ENCODE results near the gene CLEC1A. TPM values are rescaled to one million over a fixed set of nuclear protein-coding genes. Genes with fewer than 3 reads are reported as not detected.
"Not testable (repeated sequence)": the region's sequence is repeated elsewhere in the genome, so short reads cannot be mapped to it uniquely, and the experiment has no call there.

Gene CLEC1A
- total and polyA plus RNA-seq, 8 donors, result 0.24 to 3.0 (median 0.79) TPM

GRCh38 chr12:10030446-10030845 lies 68.3 kb downstream of the CLEC1A start, which contains the start of gene CLEC9A:
CLEC9A (plus strand) TSS chr12:10030682; CDS start chr12:10052688, 22,006 bp downstream.
- intact Hi-C loops (cut with DNase I), result no loop called here
- DNase-seq (no peak), ATAC-seq (no peak), FAIRE-seq (no peak)
- no peak for TF ChIP-seq CTCF (IDR thresholded peaks at IDR 0.05)
- Histone ChIP-seq H3K36me3 (no peaks in the 10 kb centered on the region), H3K27ac (no peak within 1 kb of the TSS), H3K4me3 (no peak within 1 kb of the TSS), H3K4me1 (no peaks in the 10 kb centered on the region), H3K27me3 (no peaks in the 10 kb centered on the region), H3K9me3 (no peaks in the 10 kb centered on the region)
- WGBS, 2 donors, result 85 to 93% methylated on average over 14 of the region's 14 CpGs

GRCh38 chr12:10027721-10028120 lies 71.1 kb downstream of the CLEC1A start:
- H3K4me1 ChIP-seq, result no peaks in the 10 kb centered on the region
- no peak overlapping the region for H3K4me3 ChIP-seq
- 44 to 52% methylated on average over 4 of the region's 4 CpGs for WGBS, 2 donors
- H3K36me3 ChIP-seq, result no peaks in the 10 kb centered on the region
- FAIRE-seq, result no peak
- no peak overlapping the region for H3K27ac ChIP-seq
- H3K27me3 ChIP-seq, result no peaks in the 10 kb centered on the region
- no peak for DNase-seq
- ATAC-seq, result peak in 2 of 4 donors; percentile 54 to 65
- intact Hi-C loops (cut with DNase I), result no loop called here
- H3K9me3 ChIP-seq, result no peaks in the 10 kb centered on the region
- TF ChIP-seq CTCF (IDR thresholded peaks at IDR 0.05), result no peak

- FAIRE-seq, result no peak
- Histone ChIP-seq H3K4me3 (no peak overlapping the region), H3K4me1 (no peaks in the 10 kb centered on the region), H3K27ac (no peak overlapping the region), H3K9me3 (no peaks in the 10 kb centered on the region), H3K27me3 (no peaks in the 10 kb centered on the region), H3K36me3 (no peaks in the 10 kb centered on the region)
- intact Hi-C loops (cut with DNase I), result no loop called here
- ATAC-seq, result no peak
- 60 to 87% methylated on average over 3 of the region's 3 CpGs for WGBS, 2 donors
- no peak for DNase-seq
- TF ChIP-seq CTCF (IDR thresholded peaks at IDR 0.05), result no peak
These were observed 71.5 kb downstream of the CLEC1A start for GRCh38 chr12:10027311-10027710.

- FAIRE-seq; intact Hi-C loops (cut with DNase I): not testable (repeated sequence)
- 58 to 80% methylated on average over 4 of the region's 4 CpGs for WGBS, 2 donors
These were observed 72.1 kb downstream of the CLEC1A start for GRCh38 chr12:10026666-10027065.

GRCh38 chr12:10025236-10025635 lies 73.5 kb downstream of the CLEC1A start:
- H3K36me3 ChIP-seq, result no peaks in the 10 kb centered on the region
- intact Hi-C loops (cut with DNase I), result no loop called here
- 84 to 89% methylated on average over 3 of the region's 3 CpGs for WGBS, 2 donors

More at GRCh38 chr12:10026666-10027065, 72.1 kb downstream of the CLEC1A start:
- H3K4me1 ChIP-seq, H3K27me3 ChIP-seq, H3K4me3 ChIP-seq, H3K9me3 ChIP-seq, ATAC-seq, H3K36me3 ChIP-seq, DNase-seq, H3K27ac ChIP-seq: not testable (repeated sequence)

More at GRCh38 chr12:10025236-10025635, 73.5 kb downstream of the CLEC1A start:
- H3K27me3 ChIP-seq, result no peaks in the 10 kb centered on the region
- H3K9me3 ChIP-seq, result no peaks in the 10 kb centered on the region
- no peaks in the 10 kb centered on the region for H3K4me1 ChIP-seq
- ATAC-seq (no peak), DNase-seq (no peak), FAIRE-seq (no peak)
- TF ChIP-seq CTCF (IDR thresholded peaks at IDR 0.05), result no peak
- H3K27ac ChIP-seq, result no peak overlapping the region
- no peak overlapping the region for H3K4me3 ChIP-seq

Data from pancreas (tissue), 10 donors.